ENCODE data around the gene CCL1.

CCL1 gene

DNA sequence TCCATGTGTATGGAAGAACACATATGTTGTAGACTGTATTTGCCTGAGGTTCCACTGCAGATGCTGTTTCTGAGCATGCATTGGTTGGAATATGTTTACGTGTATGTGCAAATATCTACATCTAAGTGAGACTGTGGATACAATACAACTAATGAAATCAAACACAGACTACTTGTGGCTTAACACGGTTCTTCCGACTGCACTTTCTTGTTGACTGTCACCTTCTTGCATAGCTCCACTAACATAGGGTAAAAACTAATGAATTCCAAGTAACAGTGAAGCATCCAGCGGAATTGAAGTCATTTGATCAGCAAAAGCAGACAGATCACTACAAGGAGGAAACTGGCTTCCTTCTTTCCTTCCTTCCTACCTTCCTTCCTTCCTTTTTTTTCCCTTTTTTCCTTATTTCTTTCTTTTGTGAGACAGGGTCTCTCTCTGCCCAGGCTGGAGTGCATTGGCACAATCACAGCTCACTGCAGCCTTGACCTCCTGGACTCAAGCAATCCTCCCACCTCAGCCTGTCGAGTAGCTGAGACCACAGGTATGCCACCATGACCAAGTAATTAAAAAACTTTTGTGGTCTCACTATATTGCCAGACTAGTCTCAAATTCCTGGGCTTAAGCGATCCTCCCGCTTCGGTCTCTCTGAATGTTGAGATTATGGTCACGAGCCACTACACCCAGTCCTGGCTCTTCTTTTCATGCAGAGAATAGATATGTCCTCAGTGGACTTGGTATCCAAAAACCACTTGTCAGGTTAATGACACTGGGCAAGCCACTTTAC is 22.0 kb upstream of the CCL1 start:
- in situ Hi-C loops (cut with HindIII; ENCODE audit: low sequenced_read_pairs), result no loop called here

DNA sequence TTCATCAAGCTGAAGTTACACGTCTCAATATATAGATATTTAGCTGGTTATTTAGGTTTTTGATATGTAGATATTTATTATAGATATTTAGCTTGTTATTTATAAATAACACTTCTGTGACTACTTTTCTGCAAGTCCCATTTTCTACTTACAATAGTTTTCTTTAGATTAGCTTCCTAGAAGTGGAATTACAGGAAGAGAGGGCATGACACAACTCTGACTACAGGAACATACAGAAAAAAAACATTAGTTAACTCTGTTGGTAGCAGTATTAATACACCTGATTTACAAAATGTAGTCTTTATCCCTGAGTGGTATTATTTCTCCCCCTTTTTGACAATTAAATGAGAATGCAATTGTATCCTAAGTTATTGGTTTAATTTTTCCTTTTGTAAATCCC is 21.2 kb upstream of the CCL1 start:
- in situ Hi-C loops (cut with HindIII; ENCODE audit: low sequenced_read_pairs), result no loop called here

DNA sequence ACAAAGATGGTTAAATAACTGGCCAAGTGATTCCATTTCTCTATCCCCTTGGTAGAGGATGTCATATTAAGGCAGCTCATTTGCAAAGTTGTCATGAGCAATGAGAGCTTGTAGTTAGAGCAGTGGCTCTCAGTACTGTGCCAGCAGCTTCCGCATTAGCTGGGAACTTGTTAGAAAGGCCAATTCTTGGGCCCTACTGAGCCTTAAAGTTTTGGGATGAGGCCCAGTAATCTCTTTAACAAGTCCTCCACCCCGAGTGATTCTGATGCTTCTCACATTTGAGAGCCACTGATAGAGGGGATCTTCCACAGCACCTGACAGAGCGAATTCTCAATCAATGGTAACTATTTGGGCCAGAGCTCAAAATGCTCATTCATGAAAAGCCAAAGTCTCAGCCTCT is 20.2 kb upstream of the CCL1 start:
- in situ Hi-C loops (cut with HindIII; ENCODE audit: low sequenced_read_pairs), result no loop called here

DNA sequence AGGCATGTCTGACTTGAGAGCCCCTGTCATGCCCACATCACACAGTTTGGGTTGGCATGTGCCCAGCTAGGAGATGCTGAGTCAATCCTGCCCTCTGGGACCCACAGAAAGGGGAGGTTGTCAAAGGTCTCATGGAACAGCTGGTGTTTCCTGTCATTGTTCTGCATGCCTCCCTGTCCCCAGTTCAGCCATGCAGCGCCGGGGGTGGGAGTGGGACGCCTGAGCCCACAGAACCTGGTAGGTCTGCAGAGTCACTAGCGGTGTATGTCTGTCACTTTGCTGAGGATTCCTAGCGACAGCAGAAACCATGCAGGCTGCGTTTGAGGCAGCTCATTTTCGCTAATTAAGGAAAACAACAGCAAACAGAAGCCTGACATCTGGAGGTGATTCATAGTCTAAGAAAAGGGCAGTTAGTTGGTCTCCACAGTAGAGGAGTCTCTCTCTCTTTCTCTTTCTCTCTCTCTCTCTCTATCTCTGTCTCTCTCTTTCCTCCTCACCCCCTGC is 19.6 kb upstream of the CCL1 start:
- in situ Hi-C loops (cut with HindIII; ENCODE audit: low sequenced_read_pairs), result no loop called here

DNA sequence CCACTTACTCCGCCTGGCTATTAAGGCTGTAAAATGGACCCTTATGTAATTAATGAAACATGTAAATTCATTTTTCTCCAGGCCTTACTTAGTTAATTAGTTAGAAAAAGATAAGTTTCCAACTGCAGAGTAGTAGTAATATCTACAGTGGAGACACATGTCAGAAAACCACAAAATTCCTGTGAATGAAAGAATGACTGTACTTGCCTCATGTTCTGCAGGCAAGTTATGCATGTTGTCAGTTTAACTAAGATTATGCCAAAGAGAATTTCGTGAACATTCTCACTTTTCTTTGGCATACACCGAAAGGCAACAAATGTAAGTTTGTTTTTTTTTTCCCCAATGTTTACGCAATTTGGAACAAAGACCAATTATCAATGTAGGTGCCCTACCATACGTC is 16.8 kb upstream of the CCL1 start:
- in situ Hi-C loops (cut with HindIII; ENCODE audit: low sequenced_read_pairs), result no loop called here

DNA sequence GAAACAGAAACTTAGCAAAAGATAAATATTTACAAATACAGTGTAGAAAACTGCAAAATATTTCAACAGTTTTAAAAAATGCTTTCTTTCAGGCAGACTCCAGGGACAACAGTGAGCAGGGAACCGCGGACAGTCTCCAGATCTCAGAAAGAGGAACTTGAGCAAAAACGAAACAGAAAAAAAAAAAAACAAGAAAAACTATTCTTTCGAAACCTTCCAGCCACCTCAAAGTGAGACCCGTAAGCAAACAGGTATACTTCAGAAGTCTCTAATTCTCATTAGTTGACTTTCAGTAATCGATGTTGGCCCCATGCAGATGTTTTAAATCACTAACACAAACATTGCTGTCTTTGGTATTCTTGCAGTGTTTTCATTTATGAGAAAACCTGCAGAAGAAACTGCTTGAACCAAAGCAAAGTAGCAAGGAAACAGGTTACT is 15.7 kb upstream of the CCL1 start:
- in situ Hi-C loops (cut with HindIII; ENCODE audit: low sequenced_read_pairs), result no loop called here

DNA sequence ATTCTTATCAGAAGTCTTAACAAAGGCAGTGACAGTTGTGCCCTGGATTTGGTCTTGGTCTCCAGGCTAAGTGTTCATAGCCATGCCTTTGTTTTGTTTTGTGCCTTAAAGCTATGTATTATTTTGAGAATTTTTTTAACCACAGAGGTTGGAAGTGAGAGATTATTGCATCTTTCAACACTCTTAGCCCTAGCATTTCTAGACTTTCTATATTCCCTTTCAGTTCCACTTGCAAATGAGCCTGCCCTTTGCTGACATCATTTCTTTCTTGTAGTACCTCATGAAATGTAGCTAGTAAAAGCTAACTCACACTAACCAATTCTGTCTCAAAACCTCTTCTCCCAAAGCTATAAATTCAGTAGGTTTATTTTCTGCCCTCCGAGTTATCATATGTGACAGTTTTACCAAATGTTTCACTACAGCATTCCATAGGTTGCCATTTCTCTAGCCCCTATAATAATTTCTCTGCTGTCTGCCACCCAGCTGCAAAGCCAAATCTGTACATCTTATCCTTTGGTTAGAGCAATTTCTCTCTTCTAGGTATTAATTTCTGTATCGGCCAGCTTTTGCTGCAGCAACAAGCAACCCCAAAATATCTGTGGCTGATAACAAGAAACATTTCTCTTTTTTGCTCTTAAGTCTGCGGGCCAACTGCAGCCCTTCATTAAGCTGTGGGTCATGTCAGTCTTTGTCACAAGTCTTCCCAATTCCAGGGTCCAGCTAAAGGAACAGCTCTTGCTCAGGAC is 14.2 kb upstream of the CCL1 start:
- in situ Hi-C loops (cut with HindIII; ENCODE audit: low sequenced_read_pairs), result no loop called here

DNA sequence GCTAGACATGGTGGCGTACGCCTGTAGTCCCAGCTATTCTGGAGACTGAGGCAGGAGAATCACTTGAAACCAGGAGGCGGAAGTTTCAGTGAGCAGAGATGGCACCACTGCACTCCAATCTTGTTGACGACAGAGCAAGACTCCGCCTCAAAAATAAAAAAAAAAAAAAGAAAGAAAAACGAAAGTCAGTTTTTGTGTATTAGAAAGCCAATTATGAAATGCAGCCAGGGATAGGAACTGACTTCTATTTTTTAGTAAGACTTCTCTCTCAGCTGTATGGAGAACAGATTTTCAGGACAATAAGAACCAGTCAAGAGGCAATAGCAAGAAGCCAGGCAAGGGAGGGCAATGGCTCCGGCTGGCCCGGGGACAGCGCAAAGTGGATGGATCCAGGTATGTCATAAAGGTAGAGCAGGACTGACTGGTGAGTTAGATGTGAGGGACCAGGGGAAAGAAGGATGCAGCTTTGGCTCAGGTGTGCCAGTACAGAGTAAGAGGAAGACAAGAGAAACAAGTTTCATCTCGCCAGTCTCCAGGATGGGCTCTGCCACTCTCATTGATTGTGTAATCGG is 12.5 kb upstream of the CCL1 start:
- in situ Hi-C loops (cut with HindIII; ENCODE audit: low sequenced_read_pairs), result no loop called here

DNA sequence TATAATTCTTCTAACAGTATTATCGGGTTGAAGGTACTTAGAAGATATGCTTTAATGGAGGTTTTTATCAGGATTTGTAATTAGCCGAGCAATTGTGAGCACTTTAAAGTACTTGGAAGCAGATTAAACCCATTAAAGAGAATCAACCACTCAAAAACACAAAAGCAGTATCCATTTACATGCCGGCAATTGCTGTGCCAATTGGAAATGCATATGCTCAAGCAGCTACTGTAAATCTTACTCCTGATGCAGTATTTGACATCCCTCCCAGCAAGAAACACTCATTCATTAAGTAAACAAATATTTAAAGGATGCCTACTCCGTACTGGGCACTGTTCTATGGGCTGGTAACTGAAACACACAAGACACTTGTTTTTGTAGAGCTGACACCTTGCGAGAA is 11.4 kb upstream of the CCL1 start:
- in situ Hi-C loops (cut with HindIII; ENCODE audit: low sequenced_read_pairs), result no loop called here

DNA sequence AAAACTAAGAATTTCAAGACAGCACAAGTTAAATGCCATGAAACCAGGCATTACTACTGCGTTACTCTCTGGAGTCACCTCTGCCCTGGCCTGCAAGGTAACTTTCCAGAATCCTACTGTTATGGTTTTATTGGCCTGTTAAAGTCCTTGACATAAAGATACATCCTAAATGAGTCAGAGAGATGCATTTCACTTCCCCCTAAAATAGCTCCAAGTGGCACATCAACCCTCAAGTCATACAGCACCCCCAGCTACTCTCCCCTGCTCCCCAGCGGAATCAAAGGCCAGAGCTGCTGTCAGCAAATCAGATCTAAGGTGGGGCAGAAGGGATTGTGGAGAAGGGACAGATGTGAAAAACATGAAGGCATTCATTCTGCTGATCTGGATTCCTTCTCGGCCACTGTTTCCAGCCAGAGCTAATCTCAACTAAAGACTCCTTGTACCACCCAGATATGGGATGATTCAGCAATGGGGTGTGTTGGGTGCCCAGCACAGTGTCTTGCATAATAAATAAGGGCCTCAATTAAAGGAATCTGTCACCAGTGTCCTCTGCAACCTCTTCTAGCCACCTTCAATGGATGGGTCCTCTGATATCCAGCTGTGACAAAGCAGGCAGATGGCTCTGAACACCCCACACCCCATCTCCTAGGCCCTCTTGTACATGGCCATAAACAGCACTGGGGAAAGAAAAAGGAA is 8.5 kb upstream of the CCL1 start:
- in situ Hi-C loops (cut with HindIII; ENCODE audit: low sequenced_read_pairs), result no loop called here

DNA sequence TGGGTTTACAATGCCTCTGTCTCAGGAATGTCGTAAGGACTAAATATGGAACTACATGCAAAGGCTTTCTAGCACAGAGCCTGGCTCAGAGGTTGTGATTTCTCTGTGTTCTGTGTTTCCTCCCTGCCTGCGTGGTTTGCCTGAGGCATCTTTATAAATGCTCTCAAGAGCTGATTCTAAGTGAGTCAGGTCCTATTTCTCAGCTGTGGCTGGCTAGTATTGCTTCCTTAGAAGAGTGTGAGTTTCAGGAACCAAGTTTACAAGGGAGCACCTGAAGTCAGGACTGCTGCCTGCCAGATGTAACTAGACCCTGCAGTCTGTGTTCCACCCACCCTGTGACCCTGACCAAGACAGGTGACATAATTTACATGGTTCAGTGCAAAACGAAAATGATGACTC is 8.0 kb upstream of the CCL1 start:
- in situ Hi-C loops (cut with HindIII; ENCODE audit: low sequenced_read_pairs), result no loop called here

DNA sequence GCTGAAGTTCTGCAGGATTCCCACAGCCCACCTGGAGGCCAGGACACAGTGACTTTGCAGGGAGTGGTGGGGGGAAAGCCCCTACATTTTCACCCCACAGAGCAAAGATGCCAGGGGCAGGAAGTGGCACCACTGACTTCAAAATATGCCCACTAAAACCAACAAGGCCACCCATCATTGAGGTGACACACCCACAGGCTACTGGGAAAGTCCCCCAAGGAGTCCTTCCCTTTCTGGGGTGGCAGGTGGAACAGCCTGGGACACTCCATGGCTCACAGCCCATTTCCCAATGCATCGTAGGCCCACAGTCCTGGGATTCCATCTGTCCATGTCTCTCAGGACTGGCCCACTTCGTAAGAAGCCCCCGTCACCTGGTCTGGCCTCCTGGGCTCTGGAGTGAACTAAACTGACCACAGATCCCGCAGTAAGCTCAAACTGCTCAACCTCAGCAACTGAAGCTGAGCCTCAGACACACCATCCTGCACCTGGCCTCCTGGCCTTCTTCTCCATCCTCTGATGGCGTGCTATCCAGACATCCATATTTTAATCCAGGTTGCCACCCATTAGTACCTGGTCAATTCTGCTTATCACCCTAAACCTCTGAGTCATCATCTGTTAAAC is 7.5 kb upstream of the CCL1 start:
- in situ Hi-C loops (cut with HindIII; ENCODE audit: low sequenced_read_pairs), result no loop called here

DNA sequence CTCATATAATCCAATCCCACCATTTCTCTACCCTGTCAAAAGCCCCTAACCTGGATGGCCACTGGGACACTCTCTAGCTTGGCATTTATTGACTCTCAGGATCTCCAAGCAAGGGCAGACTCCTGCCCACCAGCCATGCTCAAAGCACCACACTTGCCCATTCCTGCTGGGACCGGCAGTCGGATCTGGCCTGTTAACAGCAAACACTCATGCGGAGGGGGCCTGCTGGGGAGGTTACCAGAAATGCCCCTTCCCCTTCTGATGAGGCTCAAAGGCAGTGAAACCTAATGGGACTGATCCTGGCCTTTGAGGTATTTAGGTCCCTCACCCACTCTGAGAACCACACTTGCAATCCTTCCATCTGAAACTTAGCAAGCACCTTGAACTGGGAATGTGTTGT is 6.5 kb upstream of the CCL1 start:
- in situ Hi-C loops (cut with HindIII; ENCODE audit: low sequenced_read_pairs), result no loop called here

DNA sequence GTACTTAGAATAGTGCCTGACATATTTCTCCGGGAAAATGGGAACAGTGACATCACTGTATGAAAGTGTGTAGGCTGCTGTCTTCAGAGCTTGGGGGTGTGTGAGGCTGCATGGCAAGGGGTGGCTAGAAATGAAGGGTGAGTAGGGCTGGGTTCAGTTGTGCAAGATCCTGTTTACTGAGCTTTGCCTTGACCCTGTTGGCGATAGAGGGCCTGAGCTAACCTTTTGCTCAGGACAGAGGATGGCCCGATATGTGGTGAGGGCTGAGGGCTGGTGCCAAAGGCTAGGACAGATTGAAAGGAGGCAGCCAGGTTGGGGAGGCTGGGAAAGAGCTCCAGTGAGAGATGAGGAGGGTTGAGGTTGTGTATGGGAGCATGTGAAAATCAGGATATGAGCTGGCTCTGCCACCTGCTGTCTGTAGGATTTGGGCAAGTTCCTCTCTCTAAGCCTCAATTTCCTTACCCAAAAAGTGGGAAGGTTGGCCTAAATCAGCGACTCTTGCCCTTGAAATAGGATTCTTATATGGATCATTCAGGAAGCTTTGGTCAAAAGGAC is 6.0 kb upstream of the CCL1 start:
- in situ Hi-C loops (cut with HindIII; ENCODE audit: low sequenced_read_pairs), result no loop called here

DNA sequence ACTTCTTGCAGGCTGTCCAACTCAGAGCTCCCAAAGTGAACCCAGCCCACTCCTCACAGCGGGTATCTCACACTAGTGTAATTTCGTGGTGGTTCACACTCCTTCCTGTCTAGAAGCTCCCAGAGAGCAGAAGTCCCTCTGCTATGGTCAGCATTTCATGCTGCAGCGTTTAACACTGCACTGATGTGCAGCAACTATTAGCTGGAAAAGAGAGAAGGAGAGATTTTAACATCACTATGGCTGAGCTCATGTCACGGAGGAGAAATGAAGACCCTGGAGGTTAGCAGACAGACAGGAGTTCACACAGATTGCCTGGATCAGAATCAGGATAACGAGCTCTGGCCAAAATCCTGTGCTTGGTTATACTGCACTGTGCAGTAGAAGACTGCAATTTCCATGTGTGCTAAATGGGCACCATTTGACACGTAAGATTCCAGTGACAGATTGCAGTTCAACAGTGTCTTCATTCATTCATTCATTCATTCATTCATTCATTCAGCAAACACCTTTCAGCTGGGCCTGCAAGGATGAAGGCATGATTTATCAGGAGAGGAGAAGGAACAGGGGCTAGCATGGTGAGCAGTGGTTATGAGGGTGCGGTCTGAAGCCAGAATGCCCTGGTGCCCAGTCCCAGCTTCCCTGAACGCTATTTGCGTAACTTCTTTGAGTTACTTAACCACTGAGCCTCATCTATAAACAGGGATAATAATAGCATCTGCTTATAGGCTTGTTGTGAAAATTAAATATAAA is 5.3 kb upstream of the CCL1 start:
- in situ Hi-C loops (cut with HindIII; ENCODE audit: low sequenced_read_pairs), result no loop called here

DNA sequence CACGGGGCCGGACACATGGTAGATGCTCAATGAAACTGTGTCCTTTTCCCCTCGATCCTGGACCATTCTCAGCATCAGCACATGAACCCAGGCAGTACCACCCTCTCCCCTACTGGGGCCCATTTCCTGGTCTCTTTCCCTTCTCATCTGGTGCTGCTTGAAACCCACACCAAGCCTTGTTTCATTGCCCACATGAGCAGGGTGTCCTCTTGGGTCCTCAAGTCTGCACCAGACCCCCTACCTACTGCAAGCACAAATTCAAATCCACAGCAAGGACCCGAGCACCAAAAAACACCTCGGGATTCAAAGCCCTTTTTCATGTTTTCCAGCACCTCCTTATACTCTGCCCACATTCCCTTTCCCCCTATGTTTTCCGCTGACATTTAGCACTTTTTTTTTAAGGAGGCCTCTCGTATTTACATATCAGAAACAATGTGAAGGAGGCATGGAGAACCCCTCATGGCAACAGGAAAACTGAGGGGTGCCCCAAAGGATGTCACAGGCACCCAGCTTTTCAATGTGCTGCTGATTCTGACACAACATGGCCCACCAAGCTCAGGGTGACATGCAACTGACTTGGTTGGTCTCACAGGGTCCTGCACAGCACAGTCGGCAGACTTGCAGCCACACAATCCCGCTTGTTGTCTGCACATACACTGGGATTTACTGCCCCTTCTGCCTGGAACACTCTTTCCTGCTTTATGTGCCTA is 4.6 kb upstream of the CCL1 start:
- in situ Hi-C loops (cut with HindIII; ENCODE audit: low sequenced_read_pairs), result no loop called here

DNA sequence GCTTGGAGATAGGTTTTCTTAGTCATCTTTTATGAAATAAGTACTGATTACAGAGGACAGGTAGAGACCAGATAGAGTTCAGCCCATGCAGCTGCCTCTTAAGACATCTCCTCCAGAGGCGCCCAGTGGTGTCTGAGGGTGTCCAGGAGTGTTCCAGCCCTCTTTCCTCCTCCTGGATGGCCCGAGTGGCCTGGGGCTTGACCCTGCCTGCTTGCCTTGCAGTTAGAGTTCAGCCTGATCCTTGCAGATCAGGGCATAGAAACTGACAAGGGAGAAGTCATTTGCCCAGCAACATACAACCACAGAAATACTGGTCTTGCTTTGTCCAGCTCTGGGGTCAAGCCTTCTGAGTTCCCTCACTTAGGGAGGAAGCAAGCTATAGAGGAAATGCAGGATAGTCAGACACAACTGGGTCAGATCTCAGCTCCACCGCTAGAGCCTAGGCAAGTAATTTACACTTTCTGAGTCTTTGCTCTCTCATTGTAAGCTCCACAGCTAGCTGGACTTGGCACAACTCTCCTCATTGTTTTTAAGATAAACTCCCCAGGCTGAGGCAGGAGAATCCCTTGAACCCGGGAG is 3.6 kb upstream of the CCL1 start:
- in situ Hi-C loops (cut with HindIII; ENCODE audit: low sequenced_read_pairs), result no loop called here

DNA sequence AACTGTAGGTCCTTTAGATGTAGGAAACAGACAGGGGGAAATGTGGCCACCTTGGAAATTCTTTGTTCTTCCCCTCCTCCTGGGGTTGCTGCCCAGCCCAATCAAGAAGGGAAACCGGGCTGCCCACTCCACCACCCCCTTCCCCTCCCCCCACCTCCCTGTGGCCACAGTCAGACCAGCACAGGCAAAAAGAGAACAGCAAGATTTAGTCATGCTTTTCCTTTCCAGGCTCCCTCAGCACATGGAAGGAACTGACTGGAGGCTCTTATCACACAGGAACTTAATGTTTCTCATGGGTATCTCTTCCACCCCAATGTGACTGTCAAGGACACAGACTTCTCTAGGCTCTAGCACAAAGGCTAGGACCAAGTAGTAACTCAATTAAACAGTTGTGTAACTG is 3.0 kb upstream of the CCL1 start:
- in situ Hi-C loops (cut with HindIII; ENCODE audit: low sequenced_read_pairs), result no loop called here

DNA sequence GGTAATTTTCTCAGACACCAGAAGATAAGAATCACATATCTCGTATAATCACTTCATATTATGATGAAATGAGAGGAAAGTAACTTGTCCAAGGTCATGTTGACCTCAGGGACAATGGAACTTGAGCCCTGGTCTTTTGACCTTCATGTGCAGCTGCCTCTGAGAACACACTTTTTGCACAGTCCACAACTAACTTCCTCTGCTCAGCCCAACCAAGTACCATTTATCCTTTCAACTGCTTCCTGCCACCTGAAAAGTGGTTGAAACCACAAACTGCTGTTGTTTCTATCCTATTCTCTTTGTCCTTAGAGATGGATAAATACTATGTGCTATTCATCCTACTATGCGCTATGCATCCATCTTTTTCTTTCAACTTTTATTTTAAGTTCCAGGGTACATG is 2.3 kb upstream of the CCL1 start:
- in situ Hi-C loops (cut with HindIII; ENCODE audit: low sequenced_read_pairs), result no loop called here

Measured in DLD1 (cell line).